Neuronal stem cell (in vitro differentiated cells): ENCODE results near the gene UNC5B.

Source experiments
- DNase-seq: peaks from one replicate; pipeline ENCODE4 v3.0.0-alpha.2; 2013; ENCODE audit warnings: low spot score
- H2AFZ ChIP-seq: one replicate; pipeline ENCODE4 v1.6.1; 2013; ENCODE audit warnings: mild to moderate bottlenecking, low read length, inconsistent platforms
- H2AK5ac ChIP-seq: 2 replicates; pipeline ENCODE4 v1.6.1; 2013; ENCODE audit warnings: low read depth, mild to moderate bottlenecking, inconsistent platforms, low read length, moderate library complexity, mixed read lengths
- H2BK120ac ChIP-seq: 2 replicates; pipeline ENCODE4 v1.6.1; 2013; ENCODE audit warnings: low read depth, mild to moderate bottlenecking, inconsistent platforms, low read length, moderate library complexity, mixed read lengths
- H2BK12ac ChIP-seq: one replicate; pipeline ENCODE4 v1.6.1; 2013; ENCODE audit warnings: low read length, inconsistent platforms
- H2BK15ac ChIP-seq: 2 replicates; pipeline ENCODE4 v1.6.1; 2013; ENCODE audit warnings: mild to moderate bottlenecking, low read length, inconsistent platforms, mixed read lengths
- H2BK5ac ChIP-seq: one replicate; pipeline ENCODE4 v1.6.1; 2013; ENCODE audit warnings: inconsistent platforms, mild to moderate bottlenecking, low read length, moderate library complexity
- H3K14ac ChIP-seq: one replicate; pipeline ENCODE4 v1.6.1; 2013; ENCODE audit warnings: low read length, inconsistent platforms
- H3K18ac ChIP-seq: 2 replicates; pipeline ENCODE4 v1.6.1; 2013; ENCODE audit warnings: low read length, inconsistent platforms
- H3K23ac ChIP-seq: 2 replicates; pipeline ENCODE4 v1.6.1; 2013; ENCODE audit warnings: low read depth, mild to moderate bottlenecking, mixed read lengths, low read length, inconsistent platforms; ENCODE audit not compliant: poor library complexity
- H3K27ac ChIP-seq: replicated peaks from 3 replicates; pipeline ENCODE4 v1.5.1; 2013; ENCODE audit warnings: low read length, inconsistent platforms
- H3K27me3 ChIP-seq, 3 experiments: 2 replicates each; pipeline ENCODE4 v1.6.1; 2013; ENCODE audit warnings: low read length in 3 of 3, mild to moderate bottlenecking in 2 of 3, inconsistent platforms in 1 of 3, low read depth in 1 of 3, mixed read lengths in 1 of 3, moderate library complexity in 1 of 3; ENCODE audit not compliant: control insufficient read depth in 3 of 3, insufficient read depth in 3 of 3
- H3K36me3 ChIP-seq, 2 donors: replicated peaks in 1 of 2; 2 replicates each; pipeline ENCODE4 v1.6.1; 2013; ENCODE audit warnings: low read length in 2 of 2; ENCODE audit not compliant: control insufficient read depth in 2 of 2, insufficient read depth in 2 of 2
- H3K4ac ChIP-seq: 2 replicates; pipeline ENCODE4 v1.6.1; 2013; ENCODE audit warnings: inconsistent platforms, mild to moderate bottlenecking, low read length, moderate library complexity
- H3K4me1 ChIP-seq, 2 donors: 1 replicate in 1 of 2; 2 replicates in 1 of 2; pipeline ENCODE4 v1.6.1; 2013; ENCODE audit warnings: low read length in 2 of 2, low read depth in 1 of 2; ENCODE audit not compliant: control insufficient read depth in 2 of 2, insufficient read depth in 1 of 2
- H3K4me2 ChIP-seq: one replicate; pipeline ENCODE4 v1.6.1; 2013; ENCODE audit warnings: mild to moderate bottlenecking, low read length, inconsistent platforms; ENCODE audit not compliant: insufficient read depth, poor library complexity, severe bottlenecking
- H3K4me3 ChIP-seq, 2 donors: 2 replicates each; pipeline ENCODE4 v1.5.1; 2013; ENCODE audit warnings: low read length in 2 of 2, mild to moderate bottlenecking in 2 of 2, inconsistent platforms in 1 of 2, moderate library complexity in 1 of 2
- H3K79me1 ChIP-seq: one replicate; pipeline ENCODE4 v1.6.1; 2013; ENCODE audit warnings: low read depth, mild to moderate bottlenecking, inconsistent platforms, low read length, moderate library complexity
- H3K9ac ChIP-seq: one replicate; pipeline ENCODE4 v1.6.1; 2013; ENCODE audit warnings: mild to moderate bottlenecking, low read depth, low read length, inconsistent platforms; ENCODE audit not compliant: poor library complexity
- H3K9me3 ChIP-seq, 2 donors: replicated peaks in 1 of 2; 2 replicates each; pipeline versions ENCODE3 to v1.6.1; 2013; ENCODE audit warnings: low read length in 2 of 2, mild to moderate bottlenecking in 2 of 2, inconsistent platforms in 1 of 2, low read depth in 1 of 2, mixed read lengths in 1 of 2, moderate library complexity in 1 of 2; ENCODE audit not compliant: control insufficient read depth in 2 of 2, insufficient read depth in 1 of 2
- H4K8ac ChIP-seq: one replicate; pipeline ENCODE4 v1.6.1; 2013; ENCODE audit warnings: low read depth, mild to moderate bottlenecking, inconsistent platforms, low read length, moderate library complexity
- H4K91ac ChIP-seq: one replicate; pipeline ENCODE4 v1.6.1; 2013; ENCODE audit warnings: low read length, low read depth, mild to moderate bottlenecking, inconsistent platforms; ENCODE audit not compliant: poor library complexity
- WGBS, 2 donors: extraction: QIAGEN DNeasy Blood & Tissue Kit; methylation state at CpG; one replicate each; pipeline ENCODE4 v1.1.7; 2013; ENCODE audit warnings: missing lambda C conversion rate in 2 of 2, mixed read lengths in 1 of 2; ENCODE audit not compliant: insufficient read length in 2 of 2, insufficient replicate concordance in 1 of 2; ENCODE audit errors: extremely low coverage in 2 of 2; 5-methylcytosine and 5-hydroxymethylcytosine counted together

The UNC5B gene

GRCh38 chr10:71267508-71268240, 55.3 kb downstream of the UNC5B start:
- no peak overlapping the region for H2AFZ ChIP-seq
- H2BK5ac ChIP-seq, result no peak overlapping the region
- no peak for DNase-seq
- no CpG with 5 or more reads among the region's 5 CpGs for WGBS, 2 donors
- H3K79me1 ChIP-seq, result no peaks in the 10 kb centered on the region
- no peak overlapping the region for H3K4ac ChIP-seq
- no peak overlapping the region for H3K4me2 ChIP-seq
- no peak overlapping the region for H3K23ac ChIP-seq
- H4K8ac ChIP-seq, result no peak overlapping the region
- H3K27ac ChIP-seq, result no peak overlapping the region
- peaks cover 12 to 22% of the 10 kb centered on the region in 2 donors for H3K4me1 ChIP-seq
- peaks cover 0 to 34% (median 0%) of the 10 kb centered on the region in 3 experiments for H3K27me3 ChIP-seq
- H3K14ac ChIP-seq, result no peak overlapping the region
- no peak overlapping the region for H3K18ac ChIP-seq
- H3K9ac ChIP-seq, result no peak overlapping the region
- H3K4me3 ChIP-seq, result no peak overlapping the region
- no peak overlapping the region for H2BK120ac ChIP-seq
- H4K91ac ChIP-seq, result no peak overlapping the region
- H2BK15ac ChIP-seq, result no peak overlapping the region
- no peaks in the 10 kb centered on the region for H3K36me3 ChIP-seq
- H2AK5ac ChIP-seq, result no peak overlapping the region
- H3K9me3 ChIP-seq, result no peaks in the 10 kb centered on the region
- H2BK12ac ChIP-seq, result no peak overlapping the region

- Histone ChIP-seq H2AFZ (no peak overlapping the region), H2BK5ac (no peak overlapping the region), H3K27me3 (peaks cover 0 to 28% (median 0%) of the 10 kb centered on the region in 3 experiments), H3K4me1 (peaks cover 9 to 17% of the 10 kb centered on the region in 2 donors), H3K4ac (no peak overlapping the region), H2BK15ac (peak overlapping the region; percentile 50), H4K91ac (no peak overlapping the region), H2BK120ac (no peak overlapping the region), H3K9ac (no peak overlapping the region), H3K4me2 (no peak overlapping the region), H4K8ac (no peak overlapping the region), H3K4me3 (no peak overlapping the region), H2BK12ac (peak overlapping the region; percentile 91), H3K14ac (no peak overlapping the region), H3K36me3 (no peaks in the 10 kb centered on the region), H3K27ac (no peak overlapping the region), H3K9me3 (no peaks in the 10 kb centered on the region), H2AK5ac (no peak overlapping the region), H3K23ac (no peak overlapping the region), H3K18ac (peak overlapping the region; percentile 86), H3K79me1 (no peaks in the 10 kb centered on the region)
- no peak for DNase-seq
- no CpG with 5 or more reads among the region's 8 CpGs for WGBS, 2 donors
These were observed 55.9 kb downstream of the UNC5B start for GRCh38 chr10:71268247-71268691.

- no peak overlapping the region for H3K27ac ChIP-seq
- no peak for DNase-seq
- no peak overlapping the region for H4K91ac ChIP-seq
- no peak overlapping the region for H2AFZ ChIP-seq
- no CpG with 5 or more reads among the region's 11 CpGs for WGBS, 2 donors
- H3K9me3 ChIP-seq, result no peaks in the 10 kb centered on the region
- peak overlapping the region; percentile 91 for H2BK12ac ChIP-seq
- no peak overlapping the region for H3K4me3 ChIP-seq
- peak overlapping the region; percentile 86 for H3K18ac ChIP-seq
- H2BK120ac ChIP-seq, result no peak overlapping the region
- no peak overlapping the region for H2BK5ac ChIP-seq
- H3K4me1 ChIP-seq, result peaks cover 4 to 13% of the 10 kb centered on the region in 2 donors
- H2BK15ac ChIP-seq, result peak overlapping the region; percentile 50
- H4K8ac ChIP-seq, result no peak overlapping the region
- H3K9ac ChIP-seq, result peak overlapping the region; percentile 56
- H3K23ac ChIP-seq, result no peak overlapping the region
- no peak overlapping the region for H3K14ac ChIP-seq
- H3K4ac ChIP-seq, result no peak overlapping the region
- H2AK5ac ChIP-seq, result peak overlapping the region; percentile 82
- H3K36me3 ChIP-seq, result no peaks in the 10 kb centered on the region
- H3K4me2 ChIP-seq, result no peak overlapping the region
- peaks cover 0 to 25% (median 0%) of the 10 kb centered on the region in 3 experiments for H3K27me3 ChIP-seq
- no peaks in the 10 kb centered on the region for H3K79me1 ChIP-seq
These were observed 56.4 kb downstream of the UNC5B start for GRCh38 chr10:71268758-71269157.
